ENCODE measurements around the gene LMBRD2. TPM values are rescaled to one million over a fixed set of nuclear protein-coding genes. Genes with fewer than 3 reads are reported as not detected.
A peak's percentile ranks its signal among the peaks of the same experiment; 100 is the strongest.

Gene LMBRD2
- total RNA-seq, 1 experiment from 2014 or later: 5.6 TPM

DNA sequence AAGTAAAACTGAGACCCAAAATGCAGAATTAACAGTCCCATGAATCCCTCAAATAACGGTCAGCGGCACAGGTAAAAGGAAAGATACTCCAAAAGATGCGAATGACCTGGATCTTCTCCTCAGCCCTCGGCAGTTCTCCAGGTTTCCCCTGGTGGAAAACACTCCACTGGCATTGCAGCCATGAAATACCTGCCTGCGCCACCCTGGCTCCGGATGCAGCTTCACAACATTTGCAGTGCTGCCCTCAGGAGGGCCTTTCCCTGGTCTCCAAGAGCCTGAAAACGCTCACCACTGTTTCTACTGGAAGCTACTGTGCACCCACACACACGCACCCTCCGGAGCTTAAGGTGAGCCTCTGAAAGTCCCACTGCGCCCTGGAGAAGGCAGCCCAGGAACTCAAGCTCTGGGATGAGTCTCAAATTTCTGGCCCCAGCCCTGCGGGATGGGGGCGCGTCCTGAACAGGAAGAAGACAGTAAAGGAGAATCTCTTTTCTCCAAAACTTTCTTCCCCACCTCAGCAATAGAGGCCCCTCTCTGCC lies 85.6 kb downstream of the LMBRD2 start:
- H3K4me3 Mint-ChIP-seq: peak overlapping the region; percentile 89
- peak overlapping the region; percentile 68; the same call in 1 of the 2 replicates for H3K27ac Mint-ChIP-seq
- H3K27me3 Mint-ChIP-seq (ENCODE audit: low read depth): peaks cover 17% of the 10 kb centered on the region
- peaks cover 24% of the 10 kb centered on the region for H3K36me3 Mint-ChIP-seq
- H3K9me3 Mint-ChIP-seq: no peaks in the 10 kb centered on the region
- peak; percentile 18 for ATAC-seq
- TF ChIP-seq ZNF232 (CRISPR knock-in tag; IDR thresholded peaks at IDR 0.05): peak; percentile 11; the same call in 1 of the 2 replicates
- TF ChIP-seq AR (CRISPR knock-in tag; IDR thresholded peaks at IDR 0.05): no peak
- TF ChIP-seq, protein P1, sequence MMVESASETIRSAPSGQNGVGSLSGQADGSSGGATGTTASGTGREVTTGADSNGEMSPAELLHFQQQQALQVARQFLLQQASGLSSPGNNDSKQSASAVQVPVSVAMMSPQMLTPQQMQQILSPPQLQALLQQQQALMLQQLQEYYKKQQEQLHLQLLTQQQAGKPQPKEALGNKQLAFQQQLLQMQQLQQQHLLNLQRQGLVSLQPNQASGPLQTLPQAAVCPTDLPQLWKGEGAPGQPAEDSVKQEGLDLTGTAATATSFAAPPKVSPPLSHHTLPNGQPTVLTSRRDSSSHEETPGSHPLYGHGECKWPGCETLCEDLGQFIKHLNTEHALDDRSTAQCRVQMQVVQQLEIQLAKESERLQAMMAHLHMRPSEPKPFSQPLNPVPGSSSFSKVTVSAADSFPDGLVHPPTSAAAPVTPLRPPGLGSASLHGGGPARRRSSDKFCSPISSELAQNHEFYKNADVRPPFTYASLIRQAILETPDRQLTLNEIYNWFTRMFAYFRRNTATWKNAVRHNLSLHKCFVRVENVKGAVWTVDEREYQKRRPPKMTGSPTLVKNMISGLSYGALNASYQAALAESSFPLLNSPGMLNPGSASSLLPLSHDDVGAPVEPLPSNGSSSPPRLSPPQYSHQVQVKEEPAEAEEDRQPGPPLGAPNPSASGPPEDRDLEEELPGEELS (CRISPR knock-in tag; IDR thresholded peaks at IDR 0.05): 0 out of 2 replicates have a peak, but pooled peaks have one; percentile 2
- TF ChIP-seq SMAD3 (CRISPR knock-in tag; IDR thresholded peaks at IDR 0.05; ENCODE audit: borderline replicate concordance): no peak
- CTCF ChIA-PET: interaction anchor here (0.5 to 4.9 kb wide), 5 partner anchors 13 to 102 kb away, joined by 3 to 70 read pairs (median 4); partner anchors contain the start of gene UGT3A1
- no peak for DNase-seq (ENCODE audit: low spot score)
- H3K4me1 Mint-ChIP-seq: peaks cover 15% of the 10 kb centered on the region
- POLR2A ChIA-PET: interaction anchor here (0.8 to 1.0 kb wide), 2 partner anchors 13 to 176 kb away, joined by 3 to 4 read pairs; partner anchors contain the start of gene NADK2

DNA sequence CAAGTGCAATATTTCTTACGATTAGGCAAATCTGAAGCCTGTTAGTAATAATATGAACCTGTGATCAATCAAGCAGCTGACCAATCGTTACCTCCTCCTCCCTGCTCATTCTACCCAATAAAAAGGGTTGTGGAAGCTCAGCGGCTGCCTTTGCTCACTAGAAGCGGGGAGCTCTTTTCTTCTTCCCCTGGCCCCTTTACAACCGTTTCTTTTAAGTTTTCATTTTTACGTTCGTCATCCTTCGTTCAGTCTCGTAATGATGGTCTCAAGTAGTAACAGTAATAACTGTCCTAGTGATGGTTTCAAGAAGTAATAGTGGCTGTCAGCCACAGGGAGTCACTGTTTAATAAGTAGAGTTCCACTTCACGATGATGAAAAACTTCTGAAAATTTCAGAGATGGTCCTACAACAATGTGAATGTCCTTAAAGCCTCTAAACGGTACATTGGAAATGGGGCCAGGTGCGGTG lies 91.2 kb downstream of the LMBRD2 start:
- ATAC-seq (no peak), DNase-seq (ENCODE audit: low spot score) (no peak)
- Mint-ChIP-seq H3K4me3 (no peak overlapping the region), H3K36me3 (peaks cover 24% of the 10 kb centered on the region), H3K27me3 (ENCODE audit: low read depth) (peaks cover 8% of the 10 kb centered on the region), H3K4me1 (no peaks in the 10 kb centered on the region), H3K9me3 (no peaks in the 10 kb centered on the region), H3K27ac (no peak overlapping the region)
- POLR2A ChIA-PET: no interaction called here
- TF ChIP-seq, protein P2, sequence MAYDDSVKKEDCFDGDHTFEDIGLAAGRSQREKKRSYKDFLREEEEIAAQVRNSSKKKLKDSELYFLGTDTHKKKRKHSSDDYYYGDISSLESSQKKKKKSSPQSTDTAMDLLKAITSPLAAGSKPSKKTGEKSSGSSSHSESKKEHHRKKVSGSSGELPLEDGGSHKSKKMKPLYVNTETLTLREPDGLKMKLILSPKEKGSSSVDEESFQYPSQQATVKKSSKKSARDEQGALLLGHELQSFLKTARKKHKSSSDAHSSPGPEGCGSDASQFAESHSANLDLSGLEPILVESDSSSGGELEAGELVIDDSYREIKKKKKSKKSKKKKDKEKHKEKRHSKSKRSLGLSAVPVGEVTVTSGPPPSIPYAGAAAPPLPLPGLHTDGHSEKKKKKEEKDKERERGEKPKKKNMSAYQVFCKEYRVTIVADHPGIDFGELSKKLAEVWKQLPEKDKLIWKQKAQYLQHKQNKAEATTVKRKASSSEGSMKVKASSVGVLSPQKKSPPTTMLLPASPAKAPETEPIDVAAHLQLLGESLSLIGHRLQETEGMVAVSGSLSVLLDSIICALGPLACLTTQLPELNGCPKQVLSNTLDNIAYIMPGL (CRISPR knock-in tag; IDR thresholded peaks at IDR 0.05): no peak
- TF ChIP-seq, protein P3, sequence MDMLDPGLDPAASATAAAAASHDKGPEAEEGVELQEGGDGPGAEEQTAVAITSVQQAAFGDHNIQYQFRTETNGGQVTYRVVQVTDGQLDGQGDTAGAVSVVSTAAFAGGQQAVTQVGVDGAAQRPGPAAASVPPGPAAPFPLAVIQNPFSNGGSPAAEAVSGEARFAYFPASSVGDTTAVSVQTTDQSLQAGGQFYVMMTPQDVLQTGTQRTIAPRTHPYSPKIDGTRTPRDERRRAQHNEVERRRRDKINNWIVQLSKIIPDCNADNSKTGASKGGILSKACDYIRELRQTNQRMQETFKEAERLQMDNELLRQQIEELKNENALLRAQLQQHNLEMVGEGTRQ (CRISPR knock-in tag; IDR thresholded peaks at IDR 0.05): no peak
- no peak for TF ChIP-seq TEAD1 (CRISPR knock-in tag; IDR thresholded peaks at IDR 0.05)
- TF ChIP-seq, protein P4, sequence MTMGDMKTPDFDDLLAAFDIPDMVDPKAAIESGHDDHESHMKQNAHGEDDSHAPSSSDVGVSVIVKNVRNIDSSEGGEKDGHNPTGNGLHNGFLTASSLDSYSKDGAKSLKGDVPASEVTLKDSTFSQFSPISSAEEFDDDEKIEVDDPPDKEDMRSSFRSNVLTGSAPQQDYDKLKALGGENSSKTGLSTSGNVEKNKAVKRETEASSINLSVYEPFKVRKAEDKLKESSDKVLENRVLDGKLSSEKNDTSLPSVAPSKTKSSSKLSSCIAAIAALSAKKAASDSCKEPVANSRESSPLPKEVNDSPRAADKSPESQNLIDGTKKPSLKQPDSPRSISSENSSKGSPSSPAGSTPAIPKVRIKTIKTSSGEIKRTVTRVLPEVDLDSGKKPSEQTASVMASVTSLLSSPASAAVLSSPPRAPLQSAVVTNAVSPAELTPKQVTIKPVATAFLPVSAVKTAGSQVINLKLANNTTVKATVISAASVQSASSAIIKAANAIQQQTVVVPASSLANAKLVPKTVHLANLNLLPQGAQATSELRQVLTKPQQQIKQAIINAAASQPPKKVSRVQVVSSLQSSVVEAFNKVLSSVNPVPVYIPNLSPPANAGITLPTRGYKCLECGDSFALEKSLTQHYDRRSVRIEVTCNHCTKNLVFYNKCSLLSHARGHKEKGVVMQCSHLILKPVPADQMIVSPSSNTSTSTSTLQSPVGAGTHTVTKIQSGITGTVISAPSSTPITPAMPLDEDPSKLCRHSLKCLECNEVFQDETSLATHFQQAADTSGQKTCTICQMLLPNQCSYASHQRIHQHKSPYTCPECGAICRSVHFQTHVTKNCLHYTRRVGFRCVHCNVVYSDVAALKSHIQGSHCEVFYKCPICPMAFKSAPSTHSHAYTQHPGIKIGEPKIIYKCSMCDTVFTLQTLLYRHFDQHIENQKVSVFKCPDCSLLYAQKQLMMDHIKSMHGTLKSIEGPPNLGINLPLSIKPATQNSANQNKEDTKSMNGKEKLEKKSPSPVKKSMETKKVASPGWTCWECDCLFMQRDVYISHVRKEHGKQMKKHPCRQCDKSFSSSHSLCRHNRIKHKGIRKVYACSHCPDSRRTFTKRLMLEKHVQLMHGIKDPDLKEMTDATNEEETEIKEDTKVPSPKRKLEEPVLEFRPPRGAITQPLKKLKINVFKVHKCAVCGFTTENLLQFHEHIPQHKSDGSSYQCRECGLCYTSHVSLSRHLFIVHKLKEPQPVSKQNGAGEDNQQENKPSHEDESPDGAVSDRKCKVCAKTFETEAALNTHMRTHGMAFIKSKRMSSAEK (CRISPR knock-in tag; IDR thresholded peaks at IDR 0.05; ENCODE audit: borderline replicate concordance): no peak
- no peak for TF ChIP-seq MAX (CRISPR knock-in tag; IDR thresholded peaks at IDR 0.05)
- TF ChIP-seq ZNF396 (CRISPR knock-in tag; IDR thresholded peaks at IDR 0.05; ENCODE audit: borderline replicate concordance): no peak
- CTCF ChIA-PET: interaction anchor here (1.0 kb wide), 1 partner anchor 19 kb away, joined by 4 read pairs; no protein-coding TSS in a partner anchor

Data from WTC11 (cell line).